GM10266 (cell line): ENCODE data around the gene C7.
"Not testable (repeated sequence)": the region's sequence is repeated elsewhere in the genome, so short reads cannot be mapped to it uniquely, and the experiment has no call there.

Experiments
- DNase-seq: peaks from one replicate; pipeline ENCODE4 v3.0.0; 2012; ENCODE audit errors: extremely low spot score
- CTCF ChIP-seq: IDR thresholded peaks from 2 replicates; pipeline ENCODE4 v1.5.1; 2012; ENCODE audit warnings: mild to moderate bottlenecking, low read depth; ENCODE audit not compliant: control insufficient read depth, insufficient read depth; ENCODE audit errors: missing control alignments

The C7 gene

DNA sequence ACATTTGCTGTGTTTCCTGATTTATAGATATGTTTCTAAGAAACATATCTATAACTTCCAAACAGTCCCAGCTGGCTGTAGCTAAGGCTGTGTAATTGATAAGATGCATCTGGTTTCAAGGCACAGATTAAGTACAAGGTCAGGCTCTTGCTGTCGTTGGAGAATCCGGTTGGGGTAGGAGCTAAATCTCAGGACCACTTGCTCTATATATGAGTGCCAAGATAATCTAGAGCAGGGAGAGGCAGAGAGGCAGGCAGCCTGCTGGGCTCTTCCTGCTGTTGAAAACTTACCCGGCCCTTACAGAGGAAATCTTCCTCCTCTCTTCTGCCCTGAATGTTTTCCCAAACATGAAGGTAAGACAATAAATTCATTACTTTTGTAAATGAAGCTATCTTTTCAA, at the start of gene C7:
Gene C7 (plus strand): TSS at position 234 of the 400 bp plus-strand sequence. CDS start 114 bp downstream, at position 348.
- TF ChIP-seq CTCF = no peak

GRCh38 chr5:40860711-40861110, 48.6 kb upstream of the C7 start:
- TF ChIP-seq CTCF = no peak
- DNase-seq = no peak

More for the DNA sequence above, at the start of gene C7:
- DNase-seq = no peak

DNA sequence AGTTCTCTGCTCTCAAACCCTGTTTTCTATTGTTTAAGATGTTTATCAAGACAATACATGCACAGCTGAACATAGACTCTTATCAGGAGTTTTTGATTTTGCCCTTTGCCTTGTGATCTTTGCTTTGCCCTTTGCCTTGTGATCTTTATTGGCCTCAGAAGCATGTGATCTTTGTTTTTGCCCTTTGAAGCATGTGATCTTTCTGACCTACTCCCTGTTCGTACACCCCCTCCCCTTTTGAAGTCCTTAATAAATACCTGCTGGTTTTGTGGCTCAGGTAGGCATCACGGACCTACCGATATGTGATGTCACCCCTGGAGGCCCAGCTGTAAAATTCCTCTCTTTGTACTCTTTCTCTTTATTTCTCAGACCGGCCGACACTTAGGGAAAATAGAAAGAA, 44.3 kb upstream of the C7 start:
- DNase-seq = not testable (repeated sequence)

GRCh38 chr5:40866844-40867243, 42.5 kb upstream of the C7 start:
- no peak for DNase-seq
- no peak for TF ChIP-seq CTCF

DNA sequence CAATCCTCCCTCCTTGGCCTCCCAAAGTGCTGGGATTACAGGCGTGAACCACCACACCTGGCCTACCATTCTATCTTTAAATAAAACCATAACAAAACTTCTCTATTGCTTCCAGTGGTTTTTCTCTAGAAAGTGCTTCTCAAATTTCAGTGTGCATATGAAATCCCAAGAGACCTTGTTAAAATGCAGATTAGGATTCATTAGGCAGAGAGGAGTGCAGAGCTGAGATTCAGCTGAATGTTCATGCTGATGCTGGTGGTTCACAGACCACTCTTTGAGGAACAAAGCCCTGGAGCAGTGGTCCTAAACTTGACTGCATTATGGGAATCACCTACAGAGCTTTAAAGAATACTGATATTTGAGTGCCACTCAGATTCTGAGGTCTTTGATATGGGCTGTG, 39.9 kb upstream of the C7 start:
- TF ChIP-seq CTCF = no peak
- DNase-seq = no peak

GRCh38 chr5:40871177-40871576, 38.1 kb upstream of the C7 start:
- DNase-seq = no peak
- no peak for TF ChIP-seq CTCF

DNA sequence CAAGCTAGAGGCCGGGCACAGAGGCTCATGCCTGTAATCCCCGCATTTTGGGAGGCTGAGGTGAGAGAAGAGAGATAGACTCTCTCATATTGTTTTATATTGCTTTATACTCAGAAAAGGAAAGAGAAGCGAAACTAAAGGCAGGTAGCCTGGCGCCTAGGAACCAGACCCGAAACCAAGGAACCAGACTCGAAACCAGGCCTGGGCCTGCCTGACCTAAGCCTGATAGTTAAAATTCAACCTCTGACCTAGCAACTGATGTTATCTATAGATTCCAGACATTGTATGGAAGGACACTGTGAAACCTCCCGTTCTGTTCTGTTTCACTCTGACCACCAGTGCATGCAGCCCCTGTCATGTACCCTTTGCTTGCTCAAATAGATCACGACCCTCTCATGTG, 37.0 kb upstream of the C7 start:
- not testable (repeated sequence) for DNase-seq

GRCh38 chr5:40873286-40873880, 35.9 kb upstream of the C7 start:
- no peak for TF ChIP-seq CTCF
- DNase-seq = no peak
